Subcutaneous adipose tissue (tissue), 4 donors: ENCODE results near the gene KAZN. TPM values are rescaled to one million over a fixed set of nuclear protein-coding genes. Genes with fewer than 3 reads are reported as not detected.

ENCODE experiments used
- total RNA-seq, 4 donors: library from RNA; depleted of rRNA; stranded (reverse); fragments of >200 nt; gene quantifications; one replicate each; pipeline ENCODE4 v1.1.0, GENCODE V29; 2016
- TF ChIP-seq, protein P1 (sequence below): fragments of 450-650 bp; IDR thresholded peaks from one replicate; pipeline ENCODE4 v1.5.1; 2016; ENCODE audit warnings: low read depth, mild to moderate bottlenecking, control low read depth, antibody characterized with exemption, moderate library complexity

Gene KAZN
- total RNA-seq, 4 donors from 2014 or later: 7.5 to 22.2 (median 10.4) TPM

DNA sequence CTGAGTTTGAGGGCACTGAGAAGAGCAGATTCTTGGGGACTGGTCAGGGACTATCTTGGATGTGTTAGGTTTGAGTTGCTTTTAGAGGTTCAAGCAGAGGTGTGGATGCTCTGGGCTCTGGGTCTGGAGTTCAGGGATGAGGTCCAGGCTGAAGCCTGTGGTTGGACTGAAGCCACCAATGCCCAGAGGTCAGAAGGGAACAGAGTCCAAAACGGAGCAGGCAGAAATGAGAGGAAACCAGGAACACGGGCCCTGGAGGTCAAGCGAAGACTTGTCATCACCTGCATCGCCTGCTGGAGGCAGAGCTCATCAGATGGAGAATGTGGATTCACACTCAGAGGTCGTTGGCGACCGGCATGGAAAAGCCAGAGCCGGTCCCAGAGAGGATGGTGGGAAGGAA, 425.5 kb downstream of the KAZN start:
- TF ChIP-seq, protein P1, sequence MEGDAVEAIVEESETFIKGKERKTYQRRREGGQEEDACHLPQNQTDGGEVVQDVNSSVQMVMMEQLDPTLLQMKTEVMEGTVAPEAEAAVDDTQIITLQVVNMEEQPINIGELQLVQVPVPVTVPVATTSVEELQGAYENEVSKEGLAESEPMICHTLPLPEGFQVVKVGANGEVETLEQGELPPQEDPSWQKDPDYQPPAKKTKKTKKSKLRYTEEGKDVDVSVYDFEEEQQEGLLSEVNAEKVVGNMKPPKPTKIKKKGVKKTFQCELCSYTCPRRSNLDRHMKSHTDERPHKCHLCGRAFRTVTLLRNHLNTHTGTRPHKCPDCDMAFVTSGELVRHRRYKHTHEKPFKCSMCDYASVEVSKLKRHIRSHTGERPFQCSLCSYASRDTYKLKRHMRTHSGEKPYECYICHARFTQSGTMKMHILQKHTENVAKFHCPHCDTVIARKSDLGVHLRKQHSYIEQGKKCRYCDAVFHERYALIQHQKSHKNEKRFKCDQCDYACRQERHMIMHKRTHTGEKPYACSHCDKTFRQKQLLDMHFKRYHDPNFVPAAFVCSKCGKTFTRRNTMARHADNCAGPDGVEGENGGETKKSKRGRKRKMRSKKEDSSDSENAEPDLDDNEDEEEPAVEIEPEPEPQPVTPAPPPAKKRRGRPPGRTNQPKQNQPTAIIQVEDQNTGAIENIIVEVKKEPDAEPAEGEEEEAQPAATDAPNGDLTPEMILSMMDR: no peak

GRCh38 chr1:15026117-15026489, 427.6 kb downstream of the KAZN start:
- TF ChIP-seq, protein P1: no peak

DNA sequence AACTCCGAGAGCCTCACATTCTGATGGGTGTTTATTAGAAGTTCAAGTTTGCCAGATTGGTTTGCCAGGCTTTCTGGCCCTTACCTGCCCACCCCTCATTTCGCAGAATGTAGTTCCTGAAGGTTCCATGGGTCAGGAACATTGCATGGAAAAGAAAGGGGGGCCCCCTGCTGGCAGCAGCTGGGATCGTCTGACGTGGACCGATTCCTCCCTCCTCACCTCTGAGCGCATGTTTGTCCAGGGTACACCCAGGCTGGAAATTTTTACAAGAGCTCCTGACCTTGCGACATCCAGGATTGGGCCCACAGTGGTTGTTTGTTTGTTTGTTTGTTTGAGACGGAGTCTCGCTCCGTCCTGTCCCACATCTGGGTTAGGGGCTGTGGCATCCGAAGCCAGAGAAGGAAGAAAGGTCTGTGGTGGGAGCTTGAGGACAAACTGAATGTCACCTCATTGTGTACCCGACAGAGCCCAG, 429.1 kb downstream of the KAZN start:
- TF ChIP-seq, protein P1: no peak

DNA sequence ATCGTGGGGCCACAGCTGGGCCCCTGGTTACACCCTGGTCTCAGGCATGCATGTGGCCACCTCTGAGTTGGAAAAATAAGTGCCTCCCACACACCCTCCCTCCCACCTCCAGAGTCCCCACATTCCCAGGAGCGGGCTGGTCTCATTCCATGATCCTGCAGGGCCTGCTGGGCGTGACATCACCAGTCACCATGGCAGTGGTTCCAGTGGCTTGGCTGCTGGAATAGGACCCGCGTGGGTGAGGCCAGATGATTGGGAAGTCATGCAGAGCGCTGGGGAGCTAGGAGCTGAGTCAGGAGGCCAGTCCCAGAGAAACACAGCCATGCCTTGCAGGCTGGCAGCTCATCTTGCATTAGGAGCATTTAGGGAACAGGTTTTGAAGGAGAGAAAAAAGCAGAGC, 429.6 kb downstream of the KAZN start:
- TF ChIP-seq, protein P1: no peak

GRCh38 chr1:15028616-15029015, 430.1 kb downstream of the KAZN start:
- TF ChIP-seq, protein P1: no peak

DNA sequence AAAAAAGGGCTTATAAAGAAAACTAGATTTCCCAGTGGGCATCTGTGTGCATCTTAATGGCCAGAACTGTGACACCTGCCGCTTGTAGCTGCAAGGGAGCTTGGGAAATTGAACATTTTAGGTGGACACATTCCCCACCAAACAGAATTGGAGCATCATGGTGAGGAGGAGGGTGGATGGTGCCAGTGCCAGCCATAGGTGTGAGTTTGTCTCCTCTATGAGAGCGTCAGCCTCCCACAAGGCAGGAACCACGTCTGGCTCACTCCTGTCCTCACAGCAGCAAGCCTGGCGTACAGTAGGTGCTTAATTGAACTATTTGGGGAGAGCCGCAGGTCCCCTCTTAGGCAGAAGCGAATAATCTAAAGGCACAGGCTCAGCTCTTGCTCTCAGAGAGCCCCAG, 430.6 kb downstream of the KAZN start:
- TF ChIP-seq, protein P1: no peak

GRCh38 chr1:15029786-15030185, 431.3 kb downstream of the KAZN start:
- TF ChIP-seq, protein P1: no peak
